Activated T-helper 1 cell treated with anti-CD3 and anti-CD28 coated beads, Interleukin-2, amount 50 U/mL, for 16 hours (primary cell): ENCODE data around the gene MNS1.
"Not testable (repeated sequence)": the region's sequence is repeated elsewhere in the genome, so short reads cannot be mapped to it uniquely, and the experiment has no call there.

Experiments
- DNase-seq, 2 donors: peaks; one replicate each; pipeline ENCODE4 v3.0.0-alpha.2; 2020; ENCODE audit warnings: low read depth in 1 of 2, low spot score in 1 of 2

The MNS1 gene

DNA sequence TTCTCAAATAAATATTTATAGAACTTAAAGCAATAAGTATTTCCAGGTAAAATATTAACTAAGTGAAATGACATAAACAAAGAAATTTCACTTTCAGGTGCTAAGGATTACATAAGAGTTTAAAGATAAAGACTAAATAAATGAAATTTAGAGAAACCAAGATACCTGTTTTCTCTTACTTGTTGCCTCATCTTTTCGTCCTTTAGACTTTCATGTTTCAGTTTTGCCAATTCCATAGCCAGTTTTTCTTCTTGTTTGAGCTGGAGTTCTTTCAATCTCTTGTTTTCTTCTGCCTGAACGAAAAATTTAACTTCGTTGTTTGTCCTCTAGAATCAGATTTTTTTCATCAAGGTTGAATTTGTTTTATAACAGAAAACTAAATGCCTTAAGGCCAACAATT, 8.7 kb downstream of the MNS1 start:
- DNase-seq: no peak

DNA sequence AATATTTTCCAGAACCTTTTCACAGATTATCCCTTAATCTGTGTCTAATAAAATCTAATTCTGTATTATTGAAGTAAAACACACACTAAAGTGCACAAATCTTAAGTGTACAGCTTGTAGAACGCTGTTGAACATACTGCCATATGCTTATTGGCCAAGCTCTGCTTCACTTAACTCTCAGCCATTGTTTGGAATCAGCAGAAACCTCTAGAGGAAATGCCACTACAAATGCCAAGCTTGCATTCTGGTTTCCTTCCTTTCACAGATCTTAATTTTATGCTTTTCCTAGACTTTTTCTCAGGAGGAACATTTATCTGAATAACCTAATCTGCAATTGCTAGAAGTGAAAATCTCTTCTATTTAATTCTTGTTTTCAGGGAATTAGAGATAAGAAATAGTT, 10.1 kb downstream of the MNS1 start:
- no peak for DNase-seq

DNA sequence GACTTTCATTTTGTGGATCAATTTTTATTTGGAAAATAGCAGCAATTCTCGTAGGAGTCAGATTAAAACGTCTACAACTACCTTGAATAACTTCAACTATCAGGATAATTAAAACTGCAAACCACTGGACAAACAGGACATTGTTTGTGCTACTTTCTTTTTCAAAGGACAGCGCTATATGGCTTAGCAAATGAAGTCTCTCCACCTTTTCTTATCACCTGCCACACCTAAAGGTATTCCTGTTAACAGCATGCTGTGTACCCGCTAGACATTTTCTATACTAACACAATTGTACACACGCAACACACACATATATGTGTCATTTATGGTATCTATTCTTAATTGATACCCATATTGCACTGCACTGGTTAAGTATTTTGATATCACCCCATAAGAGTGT, 19.2 kb downstream of the MNS1 start:
- no peak for DNase-seq

DNA sequence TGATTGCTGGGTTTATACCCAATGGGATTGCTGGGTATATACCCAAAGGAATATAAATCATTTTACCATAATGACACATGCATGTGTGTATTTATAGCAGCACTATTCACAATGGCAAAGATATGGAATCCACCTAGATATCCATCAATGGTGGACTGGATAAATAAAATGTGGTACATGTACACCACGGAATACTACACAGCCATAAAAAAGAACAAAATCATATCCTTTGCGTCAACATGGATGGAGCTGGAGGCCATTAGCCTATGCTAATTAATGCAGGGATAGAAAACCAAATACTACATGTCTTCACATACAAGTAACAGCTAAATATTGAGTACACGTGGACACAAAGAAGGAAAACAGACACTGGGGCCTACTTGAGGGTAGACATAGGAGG, 22.6 kb downstream of the MNS1 start:
- DNase-seq: no peak

DNA sequence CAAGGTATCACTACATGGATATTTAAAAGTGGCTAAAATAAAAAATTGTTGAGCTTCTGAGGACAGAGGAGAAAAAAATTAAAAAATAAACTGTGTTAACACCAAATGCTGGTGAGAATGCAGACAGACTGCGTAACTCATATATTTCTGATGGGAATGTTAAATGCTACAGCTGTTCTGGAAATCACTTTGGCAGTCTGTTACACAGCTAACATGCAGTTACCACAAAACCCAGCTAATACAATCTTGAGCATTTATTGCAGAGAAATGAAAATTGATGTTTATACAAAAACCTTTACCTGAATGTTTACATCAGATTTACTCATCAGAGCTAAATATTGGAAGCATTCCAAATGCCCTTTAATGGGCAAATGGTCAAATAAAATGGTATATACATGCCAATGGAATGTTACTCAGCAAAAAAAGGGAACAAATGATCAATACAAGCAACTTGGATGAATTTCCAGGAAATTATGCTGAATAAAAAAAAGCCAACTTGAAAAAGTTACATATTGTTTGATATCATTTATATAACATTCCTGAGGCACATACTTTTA, 24.6 kb downstream of the MNS1 start:
- no peak for DNase-seq

DNA sequence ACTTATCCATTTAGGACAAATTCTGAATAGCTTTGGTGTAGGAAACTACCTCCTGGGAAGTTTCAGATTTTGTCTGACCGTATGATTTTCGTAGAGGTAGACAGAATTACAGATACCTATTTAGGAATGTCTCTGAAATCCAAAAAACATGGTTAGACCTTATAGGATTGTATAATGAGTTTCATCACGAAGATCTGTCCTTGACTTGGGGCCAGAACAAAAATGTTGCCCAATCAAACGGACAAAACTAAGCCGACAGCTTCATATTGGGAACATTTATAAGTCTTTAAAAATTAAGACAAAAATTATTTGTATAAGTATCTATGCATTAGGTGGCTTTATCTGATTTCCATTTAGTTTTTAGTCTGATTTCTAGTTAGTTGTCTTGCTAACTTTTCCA, 32.6 kb downstream of the MNS1 start:
- DNase-seq: no peak

DNA sequence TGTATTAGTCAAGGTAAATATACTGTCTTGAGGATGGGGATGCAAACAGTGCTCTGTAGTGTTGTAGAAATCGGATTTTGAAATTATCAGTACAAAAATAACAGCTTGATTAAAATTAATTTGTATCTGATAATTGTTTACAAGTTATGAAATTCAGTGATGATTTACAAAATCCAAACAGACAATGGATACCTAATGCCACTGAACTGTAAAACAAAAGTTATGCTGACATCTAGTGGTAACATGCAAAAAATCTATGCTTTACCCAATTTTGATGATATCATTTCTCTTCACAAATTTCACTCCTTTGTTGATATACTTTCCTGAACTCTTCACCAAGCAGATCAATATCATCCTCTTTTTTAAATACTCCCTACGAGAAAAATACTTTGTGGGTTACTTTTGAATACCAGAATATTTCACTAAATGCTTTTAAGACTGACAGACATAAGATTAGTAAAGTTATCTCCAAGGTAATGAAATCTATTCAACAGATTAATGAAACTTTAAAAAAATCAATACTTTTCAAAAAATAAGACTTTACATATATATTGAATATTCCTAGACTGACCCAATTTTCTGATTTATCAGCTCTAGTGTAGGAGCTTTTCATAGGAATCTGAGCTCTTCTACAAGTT, 36.0 kb downstream of the MNS1 start:
- no peak for DNase-seq

DNA sequence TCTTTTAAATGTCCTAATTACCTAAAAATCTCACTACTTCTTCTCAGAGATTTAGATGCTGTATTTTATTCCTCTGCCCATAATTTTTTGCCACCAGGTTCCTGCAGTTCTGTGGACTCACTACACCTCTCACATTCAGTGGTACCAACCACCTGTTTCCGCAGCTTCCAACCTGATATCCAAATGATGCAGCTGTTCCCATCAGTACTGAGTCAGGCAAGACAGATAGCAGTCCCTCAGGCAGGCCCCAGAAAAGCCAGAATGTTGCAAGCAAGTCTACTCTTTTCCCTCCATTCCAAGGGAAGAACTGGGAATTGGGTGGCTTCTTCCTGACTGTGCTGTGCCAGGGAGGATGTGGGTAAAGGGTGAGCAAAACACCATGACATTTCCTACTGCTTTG, 39.0 kb downstream of the MNS1 start:
- no peak for DNase-seq

DNA sequence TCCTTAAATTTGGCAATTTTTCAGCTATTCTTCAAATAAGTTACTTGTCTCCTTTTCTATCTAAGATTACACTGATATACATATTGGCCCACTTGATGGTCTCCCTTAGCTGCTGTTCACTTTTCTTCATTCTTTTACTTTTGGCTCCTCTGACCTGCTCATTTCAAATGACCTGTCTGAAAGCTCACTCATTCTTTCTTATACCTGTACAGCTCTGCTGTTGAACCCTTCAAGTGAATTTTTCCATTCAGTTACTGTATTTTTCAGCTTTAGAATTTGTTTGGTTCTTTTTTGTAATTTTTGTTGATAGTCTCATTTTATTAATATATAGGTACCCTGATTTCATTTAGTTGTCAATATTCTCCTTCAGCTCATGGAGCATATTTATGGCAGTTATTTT, 39.7 kb downstream of the MNS1 start:
- DNase-seq: no peak

DNA sequence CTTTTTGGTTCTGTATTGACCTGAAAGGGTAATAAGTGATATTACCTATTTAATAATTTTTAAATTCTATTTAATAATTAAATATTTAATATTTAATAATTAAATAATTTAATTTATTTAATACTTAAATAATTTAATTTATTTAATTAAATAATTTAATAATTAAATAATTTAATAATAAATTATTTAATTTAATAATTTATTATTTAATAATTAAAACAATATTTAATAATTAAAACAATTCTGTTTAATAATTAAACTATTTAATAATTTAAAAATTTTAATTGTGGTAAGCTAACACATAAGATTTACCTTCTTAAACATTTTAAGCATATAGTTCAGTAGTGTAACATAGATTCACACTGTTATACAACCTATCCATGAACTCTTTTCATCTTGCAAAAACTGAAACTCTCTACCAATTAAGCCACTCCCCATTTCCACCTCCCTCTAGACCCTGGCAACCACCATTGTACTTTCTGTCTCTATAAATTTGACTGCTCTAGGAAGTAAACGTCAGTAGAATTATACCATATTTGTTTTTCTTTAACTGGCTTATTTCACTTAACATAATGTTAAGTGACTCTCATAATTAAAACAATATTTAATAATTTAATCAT, 51.7 kb downstream of the MNS1 start:
- DNase-seq: not testable (repeated sequence)

DNA sequence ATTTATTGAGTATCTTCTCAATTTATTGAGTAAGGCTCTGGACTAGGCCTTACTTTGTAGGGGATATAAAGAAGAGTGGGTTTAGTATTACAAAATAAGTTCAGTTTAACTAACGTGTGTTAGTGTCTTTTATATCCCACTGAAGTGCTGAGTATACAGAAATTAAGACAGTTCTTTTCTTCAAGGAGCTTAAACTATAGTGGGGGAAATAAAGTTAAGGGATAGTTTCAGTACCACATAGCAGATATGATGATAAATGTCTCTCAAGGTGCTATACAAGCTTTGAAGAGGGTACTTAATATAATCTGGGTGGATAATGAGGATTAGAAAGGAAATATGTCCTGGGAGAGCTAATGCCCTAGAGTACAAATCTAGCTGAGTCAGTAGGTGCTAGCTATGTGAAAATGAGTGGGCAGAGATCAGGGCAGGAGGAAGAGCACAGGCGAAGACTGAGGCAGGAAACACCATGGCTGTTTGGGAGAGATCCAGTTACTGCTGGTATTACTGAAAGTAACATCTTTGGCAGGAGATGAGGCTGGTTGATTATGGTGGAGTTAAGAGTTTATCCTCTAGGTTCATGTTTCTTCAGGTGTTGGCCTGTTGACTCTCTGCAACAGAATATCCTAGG, 53.7 kb downstream of the MNS1 start:
- no peak for DNase-seq

DNA sequence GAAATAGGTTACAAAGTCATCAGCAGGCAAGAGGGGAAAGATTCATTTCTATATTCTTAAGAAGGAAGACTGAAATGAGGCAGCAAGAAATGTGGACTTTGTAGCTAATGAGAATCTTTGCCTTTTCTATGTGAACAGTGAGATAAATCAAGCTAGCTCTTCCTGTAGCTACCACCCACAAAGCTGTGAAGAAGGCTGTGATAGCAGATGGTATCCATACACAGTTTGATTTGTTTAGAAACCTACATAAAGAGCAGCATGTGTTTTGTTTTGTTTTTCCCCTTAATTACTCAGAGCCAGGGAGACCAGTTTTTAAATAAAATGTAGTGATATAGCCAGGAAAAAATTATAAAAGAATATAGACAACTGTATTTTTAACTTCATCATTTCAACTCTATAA, 54.2 kb downstream of the MNS1 start:
- no peak for DNase-seq

DNA sequence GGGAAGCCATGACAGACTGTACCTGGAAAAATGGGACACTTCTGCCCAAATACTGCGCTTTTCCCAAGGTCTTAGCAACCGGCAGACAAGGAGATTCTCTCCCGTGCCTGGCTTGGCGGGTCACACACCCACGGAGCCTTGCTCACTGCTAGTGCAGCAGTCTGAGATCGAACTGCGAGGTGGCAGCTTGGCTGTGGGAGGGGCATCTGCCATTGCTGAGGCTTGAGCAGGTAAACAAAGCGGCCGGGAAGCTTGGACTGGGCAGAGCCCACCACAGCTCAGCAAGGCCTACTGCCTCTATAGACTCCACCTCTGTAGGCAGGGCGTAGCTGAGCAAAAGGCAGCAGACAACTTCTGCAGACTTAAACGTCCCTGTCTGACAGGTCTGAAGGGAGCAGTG, 65.7 kb downstream of the MNS1 start:
- not testable (repeated sequence) for DNase-seq

DNA sequence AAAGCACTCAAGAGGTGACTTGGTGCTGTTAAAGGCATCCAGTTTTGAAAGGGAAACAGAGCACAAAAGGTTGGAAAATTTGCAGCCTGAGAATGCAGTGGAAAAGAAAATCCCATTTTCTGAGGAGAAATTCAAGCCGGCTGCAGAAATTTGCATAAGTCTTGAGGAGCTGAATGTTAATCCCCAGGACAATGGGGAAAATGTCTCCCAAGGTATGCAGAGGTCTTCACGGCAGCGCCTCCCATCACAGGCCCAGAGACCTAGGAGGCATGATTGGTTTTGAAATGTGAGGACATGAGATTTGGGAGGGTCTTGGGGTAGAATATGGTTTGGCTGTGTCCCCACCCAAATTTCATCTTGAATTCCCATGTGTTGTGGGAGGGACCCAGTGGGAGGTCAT, 67.6 kb downstream of the MNS1 start:
- DNase-seq: not testable (repeated sequence)

DNA sequence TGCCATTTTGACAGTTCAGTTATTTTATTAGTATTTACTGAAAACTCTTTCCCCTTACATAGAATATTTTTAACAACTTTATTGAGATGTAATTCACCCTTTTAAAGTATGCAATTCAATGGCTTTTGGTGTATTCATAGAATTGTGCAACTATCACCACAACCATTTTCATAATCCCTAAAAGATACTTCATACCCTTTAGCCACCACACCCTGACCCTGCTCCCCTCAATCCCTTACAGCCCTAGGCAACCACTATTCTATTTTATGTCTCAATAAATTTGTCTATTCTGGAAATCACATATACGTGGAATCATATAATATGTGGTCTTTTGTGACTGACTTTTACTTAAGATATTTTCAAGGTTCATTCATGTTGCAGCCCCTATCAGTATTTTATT, 70.0 kb downstream of the MNS1 start:
- no peak for DNase-seq

DNA sequence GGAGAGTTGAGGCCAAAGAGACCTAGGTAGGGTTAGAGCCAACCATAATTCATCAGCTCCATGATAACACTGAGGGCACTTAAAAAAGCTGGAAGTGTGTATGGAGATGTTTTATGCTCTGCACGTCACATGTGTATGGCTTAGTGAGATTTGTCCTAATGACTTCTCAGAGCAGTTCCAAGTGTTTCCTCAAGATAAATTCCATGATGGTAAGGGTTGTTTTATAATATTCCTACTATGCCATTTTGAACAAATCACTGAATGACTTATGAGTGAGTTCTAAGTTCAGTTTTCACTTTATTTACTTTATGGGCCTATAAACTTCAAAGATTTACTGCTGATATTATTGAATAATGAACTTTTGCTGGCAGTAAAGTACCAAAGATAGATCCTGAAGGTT, 71.7 kb downstream of the MNS1 start:
- DNase-seq: no peak

DNA sequence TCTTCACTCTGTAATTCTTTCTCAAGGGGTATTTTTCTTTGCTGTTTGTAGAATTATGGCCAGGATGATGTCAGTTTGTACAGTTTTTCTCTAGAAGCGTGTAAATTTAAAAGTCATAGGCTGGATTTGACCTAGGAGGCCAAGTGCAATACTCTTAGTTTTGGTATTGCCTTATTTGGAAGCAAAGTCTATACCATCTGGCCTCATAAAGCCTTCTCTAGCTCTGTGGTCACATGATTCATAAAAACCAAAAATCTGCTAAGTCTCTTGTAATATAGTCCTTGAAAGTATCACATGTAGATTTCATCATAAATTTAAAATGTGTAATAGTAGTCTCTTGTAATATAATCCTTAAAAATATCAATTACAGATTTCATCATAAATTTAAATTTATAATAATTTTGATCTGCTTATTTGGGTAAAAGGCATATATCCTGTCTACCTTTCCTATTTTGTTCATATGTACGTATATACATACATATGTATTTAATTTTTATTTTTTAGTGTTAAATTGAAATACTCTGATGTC, 74.1 kb downstream of the MNS1 start:
- no peak for DNase-seq

DNA sequence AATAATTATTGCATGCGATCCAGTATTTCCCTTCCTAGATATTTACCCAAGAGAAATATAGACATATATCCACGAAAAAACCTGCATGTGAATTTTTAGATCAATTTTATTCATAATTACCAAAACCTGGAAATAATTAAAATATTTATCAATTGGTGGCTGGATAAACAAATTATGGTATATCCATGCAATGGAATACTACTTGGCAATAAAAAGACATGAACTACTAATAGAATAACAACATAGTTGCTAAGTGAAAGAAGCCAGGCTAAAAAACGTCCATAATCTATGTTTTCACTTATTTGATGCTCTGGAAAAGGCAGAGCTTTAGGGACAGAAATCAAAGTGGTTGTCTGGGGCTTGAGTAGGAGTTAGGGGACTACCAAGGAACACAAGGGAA, 79.0 kb downstream of the MNS1 start:
- DNase-seq: no peak

DNA sequence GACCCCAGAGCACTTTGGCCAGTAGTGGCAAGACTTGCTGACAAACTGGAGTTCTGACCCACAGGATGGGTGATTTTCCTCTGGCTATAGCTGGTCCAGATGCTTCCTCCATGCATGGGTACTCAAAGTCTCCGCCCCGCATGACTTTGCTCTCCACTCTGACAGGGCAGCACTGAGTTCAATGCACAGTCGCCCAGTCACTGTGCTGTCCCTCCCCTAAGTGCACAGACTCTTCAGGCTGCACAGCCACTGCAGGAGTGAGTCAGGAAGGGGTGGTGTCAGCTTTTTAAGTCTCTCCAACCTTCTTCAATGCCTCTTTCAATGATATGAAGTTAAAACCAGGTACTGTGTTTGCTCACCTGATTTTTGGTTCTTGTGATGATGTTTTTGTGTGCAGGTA, 81.9 kb downstream of the MNS1 start:
- DNase-seq: no peak
